Measurements from ENCODE around the gene CIRBP. TPM values are rescaled to one million over a fixed set of nuclear protein-coding genes. Genes with fewer than 3 reads are reported as not detected.

CIRBP gene
- total and polyA plus RNA-seq, 2 donors (not counting 1 experiment from before 2014, with no cell fraction given) = 643 to 1,164 TPM

- H3K4me2 ChIP-seq (replicated peaks; ENCODE audit: low read depth, low read length, poor library complexity, severe bottlenecking) = peak overlapping the region; percentile 83
- H3K27me3 Mint-ChIP-seq = no peaks in the 10 kb centered on the region
- H3K79me2 ChIP-seq (ENCODE audit: control insufficient read depth, insufficient read depth, low read length) = peaks cover 41% of the 10 kb centered on the region
- H3K4me3 Mint-ChIP-seq = peak overlapping the region; percentile 95
- H3K9me3 ChIP-seq (ENCODE audit: control extremely low read depth in 1 of 3, control insufficient read depth in 2 of 3, insufficient read depth in 1 of 3, low read length in 2 of 3) = no peaks in the 10 kb centered on the region
- TF ChIP-seq CTCF (IDR thresholded peaks at IDR 0.05) (no peak), EZH2 (IDR thresholded peaks at IDR 0.05; ENCODE audit: borderline replicate concordance, insufficient read depth, low read depth, low read length, poor library complexity, severe bottlenecking) (no peak)
- H3K4me1 ChIP-seq (ENCODE audit: control insufficient read depth in 2 of 2, insufficient read depth in 2 of 2, low read length in 2 of 2) = peaks cover 72 to 84% of the 10 kb centered on the region in 2 donors
- DNase-seq (peak; percentile 94), ATAC-seq (ENCODE audit: low read depth) (peak; percentile 9)
- ChIA-PET CTCF (interaction anchor here (1.7 to 10.0 kb wide), 3 partner anchors 11 to 51 kb away, joined by 4 to 658 read pairs (median 113); partner anchors contain the start of gene ATP5F1D), POLR2A (interaction anchor here (0.6 to 11.0 kb wide), 5 partner anchors 9 to 356 kb away, joined by 3 to 402 read pairs (median 33); partner anchors contain the start of genes ATP5F1D and MIDN)
- peaks cover 26% of the 10 kb centered on the region for H4K20me1 ChIP-seq (ENCODE audit: control insufficient read depth, insufficient read depth, low read length, poor library complexity, severe bottlenecking)
- intact Hi-C loops (cut with micrococcal nuclease) = loop anchor here (5.0 kb wide), 2 partner anchors 163 to 358 kb away; partner anchors contain the start of gene GPX4
- H3K27ac ChIP-seq (ENCODE audit: low read length in 2 of 2) = peak overlapping the region; percentile 96 to 99
- H3K4me3 ChIP-seq (ENCODE audit: control extremely low read depth in 1 of 5, extremely low read depth in 1 of 5, insufficient read depth in 1 of 5, low read depth in 2 of 5, low read length in 4 of 5) = peak overlapping the region in 4 of 5 experiments; percentile 2 to 17 (median 6)
- peaks cover 0 to 3% of the 10 kb centered on the region in 2 experiments for H3K36me3 ChIP-seq (replicated peaks in 1 of 2; ENCODE audit: control extremely low read depth in 1 of 2, control insufficient read depth in 1 of 2, extremely low read depth in 1 of 2, insufficient read depth in 2 of 2, low read length in 1 of 2)
- H3K4me1 Mint-ChIP-seq = peaks cover 75% of the 10 kb centered on the region
- no peak overlapping the region for H2AFZ ChIP-seq (ENCODE audit: insufficient read depth, low read depth, low read length, poor library complexity, severe bottlenecking)
- peak overlapping the region; percentile 100 for H3K27ac Mint-ChIP-seq
- WGBS (ENCODE audit: insufficient coverage) = 29% methylated on average over 26 of the region's 26 CpGs
- H3K9ac ChIP-seq (ENCODE audit: low read length) = peak overlapping the region; percentile 44
- no peaks in the 10 kb centered on the region for H3K9me3 Mint-ChIP-seq (ENCODE audit: insufficient read depth)
- no peaks in the 10 kb centered on the region for H3K27me3 ChIP-seq (replicated peaks in 1 of 4; ENCODE audit: control extremely low read depth in 1 of 4, control insufficient read depth in 3 of 4, insufficient read depth in 4 of 4, low read length in 3 of 4)
Measured at GRCh38 chr19:1264801-1265614, 4.1 kb upstream of the CIRBP start.
